ENCODE results near the gene SURF2.
A peak's percentile ranks its signal among the peaks of the same experiment; 100 is the strongest.
"Not testable (repeated sequence)": the region's sequence is repeated elsewhere in the genome, so short reads cannot be mapped to it uniquely, and the experiment has no call there.

The SURF2 gene

DNA sequence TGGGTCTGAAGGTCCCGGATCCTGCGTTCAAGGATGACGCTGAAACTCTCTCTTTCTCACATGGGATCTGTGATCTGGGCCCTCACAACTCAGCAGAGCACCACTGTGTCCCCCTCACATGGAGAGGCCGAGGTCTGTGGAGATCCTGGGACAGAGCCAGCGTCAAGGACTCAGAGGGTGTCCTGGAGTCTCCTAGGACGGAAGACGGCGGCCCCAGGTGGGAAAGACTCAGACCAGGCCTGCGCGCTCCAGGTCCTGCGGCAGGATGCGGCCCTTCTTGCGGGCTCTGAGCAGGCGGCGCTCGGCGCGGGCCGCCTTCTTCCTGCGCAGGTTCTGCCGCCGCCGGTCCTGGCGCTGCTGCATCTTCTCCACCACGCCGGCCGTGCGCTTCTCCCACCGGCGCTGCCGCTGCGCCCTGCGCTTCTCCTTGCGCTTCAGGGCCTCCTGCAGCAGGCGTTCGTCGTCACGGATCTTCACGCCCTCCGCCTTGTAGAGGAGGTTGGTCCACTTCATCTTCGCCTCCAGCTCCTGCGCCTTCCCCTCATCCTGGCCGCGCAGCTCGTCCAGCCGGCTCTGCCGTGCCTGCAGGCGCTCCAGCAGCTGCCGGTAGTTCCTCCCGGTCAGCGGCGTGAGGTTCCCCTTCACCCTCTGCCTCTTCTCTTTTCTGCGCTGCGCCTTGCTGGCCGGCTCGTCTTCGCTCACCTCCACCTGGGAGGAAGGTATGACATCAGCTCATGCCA is 24.5 kb upstream of the SURF2 start:
- H3K4me3 ChIP-seq (replicated peaks; ENCODE audit: low read depth, low read length), result no peak overlapping the region
- TF ChIP-seq, protein P1, sequence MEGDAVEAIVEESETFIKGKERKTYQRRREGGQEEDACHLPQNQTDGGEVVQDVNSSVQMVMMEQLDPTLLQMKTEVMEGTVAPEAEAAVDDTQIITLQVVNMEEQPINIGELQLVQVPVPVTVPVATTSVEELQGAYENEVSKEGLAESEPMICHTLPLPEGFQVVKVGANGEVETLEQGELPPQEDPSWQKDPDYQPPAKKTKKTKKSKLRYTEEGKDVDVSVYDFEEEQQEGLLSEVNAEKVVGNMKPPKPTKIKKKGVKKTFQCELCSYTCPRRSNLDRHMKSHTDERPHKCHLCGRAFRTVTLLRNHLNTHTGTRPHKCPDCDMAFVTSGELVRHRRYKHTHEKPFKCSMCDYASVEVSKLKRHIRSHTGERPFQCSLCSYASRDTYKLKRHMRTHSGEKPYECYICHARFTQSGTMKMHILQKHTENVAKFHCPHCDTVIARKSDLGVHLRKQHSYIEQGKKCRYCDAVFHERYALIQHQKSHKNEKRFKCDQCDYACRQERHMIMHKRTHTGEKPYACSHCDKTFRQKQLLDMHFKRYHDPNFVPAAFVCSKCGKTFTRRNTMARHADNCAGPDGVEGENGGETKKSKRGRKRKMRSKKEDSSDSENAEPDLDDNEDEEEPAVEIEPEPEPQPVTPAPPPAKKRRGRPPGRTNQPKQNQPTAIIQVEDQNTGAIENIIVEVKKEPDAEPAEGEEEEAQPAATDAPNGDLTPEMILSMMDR (IDR thresholded peaks at IDR 0.05; ENCODE audit: low read depth, low read length, missing control alignments), result no peak
- no peak for DNase-seq (ENCODE audit: extremely low read depth, low read depth)

DNA sequence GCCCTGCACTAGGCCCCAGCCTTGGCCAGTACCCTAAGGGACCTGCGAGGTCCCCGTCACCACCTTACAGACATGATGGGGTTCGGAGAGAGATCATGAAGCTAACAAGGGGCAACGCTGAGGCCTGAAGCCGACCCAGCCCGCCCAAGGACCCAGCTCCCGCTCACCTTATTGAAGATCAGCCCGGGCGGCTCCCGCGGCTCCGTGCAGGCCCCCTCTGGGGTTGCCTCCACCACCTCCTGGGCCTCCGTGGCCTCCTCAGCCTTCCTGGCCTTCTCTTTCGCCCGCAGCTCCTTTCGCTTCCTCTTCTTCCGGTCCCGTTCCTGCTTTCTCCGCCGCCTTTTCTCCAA is 24.0 kb upstream of the SURF2 start:
- no peak overlapping the region for H3K4me3 ChIP-seq (replicated peaks; ENCODE audit: low read depth, low read length)
- DNase-seq (ENCODE audit: extremely low read depth, low read depth), result no peak
- TF ChIP-seq, protein P1 (IDR thresholded peaks at IDR 0.05; ENCODE audit: low read depth, low read length, missing control alignments), result no peak

DNA sequence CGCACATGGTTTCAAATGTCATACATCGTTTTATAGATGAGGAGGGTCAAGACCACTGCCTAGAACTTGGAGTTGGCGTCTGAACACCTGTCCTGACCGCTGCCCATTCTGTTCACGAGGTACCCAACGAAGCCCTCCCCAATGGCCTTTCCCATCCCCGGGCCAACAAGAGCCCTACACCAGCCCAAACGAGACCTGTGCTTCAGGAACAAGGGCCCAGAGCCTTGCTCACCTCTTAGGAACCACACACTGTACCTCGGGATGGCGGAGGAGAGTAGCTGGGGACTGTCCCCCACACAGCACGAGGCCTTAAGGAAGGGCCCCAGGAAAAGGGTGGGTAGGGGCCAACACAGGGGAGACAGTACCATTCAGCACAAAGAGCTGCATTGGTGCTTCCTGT is 23.3 kb upstream of the SURF2 start:
- DNase-seq (ENCODE audit: extremely low read depth, low read depth), result no peak
- no peak overlapping the region for H3K4me3 ChIP-seq (replicated peaks; ENCODE audit: low read depth, low read length)
- TF ChIP-seq, protein P1 (IDR thresholded peaks at IDR 0.05; ENCODE audit: low read depth, low read length, missing control alignments), result no peak

DNA sequence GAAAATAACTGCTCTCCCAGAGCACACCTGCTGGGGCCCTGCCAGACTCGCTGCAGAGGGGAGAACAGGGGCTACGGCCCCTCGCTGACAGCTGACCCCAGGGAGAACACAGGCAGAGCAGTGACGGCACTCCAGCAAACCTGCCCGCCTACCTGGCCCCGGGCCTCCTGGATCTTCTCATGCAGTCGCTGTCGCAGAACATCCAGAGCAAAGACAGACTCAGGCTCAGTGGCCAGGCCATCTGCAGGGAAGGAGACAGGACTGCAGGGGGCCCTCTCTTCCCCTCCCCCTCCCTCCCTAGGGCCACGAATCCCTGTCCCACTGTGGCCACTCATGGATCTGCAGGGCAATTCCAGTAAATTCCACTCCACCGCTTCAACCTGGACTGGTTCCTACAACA is 22.8 kb upstream of the SURF2 start:
- no peak overlapping the region for H3K4me3 ChIP-seq (replicated peaks; ENCODE audit: low read depth, low read length)
- no peak for DNase-seq (ENCODE audit: extremely low read depth, low read depth)
- TF ChIP-seq, protein P1 (IDR thresholded peaks at IDR 0.05; ENCODE audit: low read depth, low read length, missing control alignments), result no peak

DNA sequence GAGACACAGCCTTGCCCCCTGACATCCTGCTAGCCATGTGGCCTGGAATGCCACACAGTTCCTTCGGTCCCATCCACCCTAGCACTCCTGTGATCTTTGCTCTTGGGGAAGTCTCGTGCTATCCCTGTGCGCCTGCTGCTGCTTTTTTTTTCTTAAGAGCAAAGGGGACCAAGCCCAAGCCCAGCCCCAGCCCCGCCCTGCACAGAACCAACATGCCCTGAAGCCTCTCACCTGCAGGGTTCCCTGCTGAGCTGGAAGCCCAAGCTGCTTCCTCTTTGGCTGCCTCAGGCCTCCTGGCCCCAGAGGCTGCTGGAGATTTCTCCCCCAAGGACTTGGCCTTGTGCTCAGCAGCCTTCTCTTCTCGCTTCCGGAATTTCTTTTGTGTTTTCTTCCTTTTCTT is 22.2 kb upstream of the SURF2 start:
- TF ChIP-seq, protein P1 (IDR thresholded peaks at IDR 0.05; ENCODE audit: low read depth, low read length, missing control alignments), result no peak
- peak overlapping the region; percentile 97 for H3K4me3 ChIP-seq (replicated peaks; ENCODE audit: low read depth, low read length)
- no peak for DNase-seq (ENCODE audit: extremely low read depth, low read depth)

DNA sequence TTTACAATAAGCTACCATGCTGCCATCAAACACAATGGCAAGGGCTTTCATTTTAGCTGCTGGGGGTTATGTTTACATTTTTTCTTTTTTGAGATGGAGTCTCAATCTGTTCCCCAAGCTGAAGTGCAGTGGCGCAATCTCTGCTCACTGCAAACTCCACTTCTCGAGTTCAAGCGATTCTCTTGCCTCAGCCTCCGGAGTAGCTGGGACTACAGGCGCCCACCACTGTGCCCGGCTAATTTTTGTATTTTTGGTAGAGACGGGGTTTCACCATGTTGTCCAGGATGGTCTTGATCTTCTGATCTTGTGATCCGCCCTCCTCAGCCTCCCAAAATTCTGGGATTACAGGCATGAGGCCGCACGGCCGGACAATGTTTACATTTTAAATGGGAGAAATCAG is 21.5 kb upstream of the SURF2 start:
- not testable (repeated sequence) for DNase-seq (ENCODE audit: extremely low read depth, low read depth)
- peak overlapping the region; percentile 97 for H3K4me3 ChIP-seq (replicated peaks; ENCODE audit: low read depth, low read length)

DNA sequence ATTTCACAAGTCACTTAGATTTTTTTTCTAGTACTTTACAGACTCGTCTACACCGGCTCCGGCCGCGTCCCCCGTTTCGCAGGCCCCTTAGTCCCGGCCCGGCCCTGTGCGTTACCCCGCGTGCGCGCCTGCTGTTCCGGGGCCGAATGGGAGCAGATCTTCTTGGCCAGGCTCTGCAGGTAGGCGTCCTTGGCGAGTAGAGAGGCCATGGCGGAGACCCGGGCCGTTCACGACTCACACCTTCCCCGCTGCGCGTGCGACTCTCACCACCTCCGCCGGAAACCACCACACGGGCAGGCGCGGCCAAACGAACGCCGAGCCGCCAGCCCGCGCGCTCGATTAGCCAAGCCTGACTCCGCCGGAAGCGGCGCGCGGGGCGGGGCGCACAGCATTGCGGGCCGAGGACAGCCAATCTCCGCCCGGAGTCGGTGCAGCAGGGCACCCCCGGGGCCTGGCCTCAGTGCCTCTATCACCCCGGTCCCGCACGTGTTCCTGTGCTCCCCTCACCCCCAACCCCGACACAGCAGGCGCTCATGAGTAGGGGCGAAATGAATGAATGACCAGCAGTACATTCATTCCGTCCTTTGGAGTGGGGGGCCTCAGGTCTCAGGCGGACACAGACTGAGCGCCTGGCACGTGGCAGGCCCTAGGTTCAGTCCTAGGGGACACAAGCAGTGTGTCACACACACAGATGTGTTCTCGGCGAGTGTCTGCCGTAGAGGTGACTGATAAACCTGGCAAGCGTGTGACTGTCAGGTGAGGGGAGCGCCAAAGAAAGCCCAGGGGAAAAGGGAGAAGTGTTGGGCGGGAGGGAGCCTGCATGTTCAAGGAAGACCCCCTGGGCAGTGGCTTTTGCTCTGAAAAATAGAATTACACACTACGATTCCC is 20.2 kb upstream of the SURF2 start, which contains the start of gene SURF6:
Gene SURF6, minus strand, starts transcription at position 265 of the 888 bp plus-strand sequence. Its CDS starts 56 bp downstream, at position 209.
- TF ChIP-seq, protein P1 (IDR thresholded peaks at IDR 0.05; ENCODE audit: low read depth, low read length, missing control alignments), result no peak
- DNase-seq (ENCODE audit: extremely low read depth, low read depth), result peak; percentile 56
- H3K4me3 ChIP-seq (replicated peaks; ENCODE audit: low read depth, low read length), result peak within 1 kb of the TSS; percentile 97
